IMR-90 (cell line): ENCODE results near the gene TRPV4. TPM values are rescaled to one million over a fixed set of nuclear protein-coding genes. Genes with fewer than 3 reads are reported as not detected.

Source experiments
- ATAC-seq: fragments of 200-7000 bp; cut with Tn5 transposase; 2 replicates; pipeline ENCODE4 v1.9.1; 2020; ENCODE audit warnings: low read depth, mild to moderate bottlenecking, moderate library complexity
- BruUV-seq: library from RNA; stranded (reverse); fragments of 400-500 nt; replicated peaks from 2 replicates; lab custom pipeline; 2021; lab: Mats Ljungman, UMichigan
- CTCF ChIA-PET: fragments of 300-600 bp; formaldehyde crosslinking; extraction: SDS; loops from one replicate; lab custom pipeline; 2021; ENCODE audit warnings: antibody characterized with exemption; lab: Yijun Ruan, JAX
- POLR2A ChIA-PET: fragments of 300-600 bp; sonication (Branson Sonifier 250); formaldehyde crosslinking; loops from one replicate; lab custom pipeline; 2022; ENCODE audit warnings: antibody characterized with exemption; ENCODE audit not compliant: unreplicated experiment; lab: Charles Lee
- DNase-seq: peaks from one replicate; pipeline ENCODE4 v3.0.0; 2013
- H2AFZ ChIP-seq: replicated peaks from 2 replicates; pipeline ENCODE3; 2013; ENCODE audit warnings: low read length, mild to moderate bottlenecking; ENCODE audit not compliant: poor library complexity
- H2AK5ac ChIP-seq: 2 replicates; pipeline ENCODE4 v1.6.1; 2013; ENCODE audit warnings: low read depth, low read length, inconsistent platforms
- H2AK9ac ChIP-seq: replicated peaks from 2 replicates; pipeline ENCODE3; 2013; ENCODE audit warnings: mild to moderate bottlenecking, low read depth, low read length, moderate library complexity; ENCODE audit not compliant: poor library complexity
- H2BK120ac ChIP-seq: 2 replicates; pipeline ENCODE4 v1.6.1; 2013; ENCODE audit warnings: low read depth, low read length, inconsistent platforms
- H2BK15ac ChIP-seq: 3 replicates; pipeline ENCODE4 v1.6.1; 2013; ENCODE audit warnings: low read depth, low read length, inconsistent platforms
- H2BK20ac ChIP-seq: 2 replicates; pipeline ENCODE4 v1.6.1; 2013; ENCODE audit warnings: low read depth, mild to moderate bottlenecking, inconsistent platforms, low read length, moderate library complexity
- H2BK5ac ChIP-seq: 2 replicates; pipeline ENCODE4 v1.6.1; 2013; ENCODE audit warnings: mild to moderate bottlenecking, low read depth, low read length, inconsistent platforms; ENCODE audit not compliant: poor library complexity, severe bottlenecking
- H3K14ac ChIP-seq: replicated peaks from 2 replicates; pipeline ENCODE4 v1.6.1; 2013; ENCODE audit warnings: low read depth, low read length, inconsistent platforms
- H3K18ac ChIP-seq: 2 replicates; pipeline ENCODE4 v1.6.1; 2013; ENCODE audit warnings: low read depth, low read length, control low read depth
- H3K23ac ChIP-seq: 2 replicates; pipeline ENCODE4 v1.6.1; 2013; ENCODE audit warnings: low read depth, low read length, inconsistent platforms
- H3K27ac ChIP-seq: 2 replicates; pipeline ENCODE4 v1.5.1; 2013; ENCODE audit warnings: mild to moderate bottlenecking, control low read depth, low read length; ENCODE audit not compliant: insufficient read depth
- H3K27me3 ChIP-seq: 2 replicates; pipeline ENCODE4 v1.6.1; 2013; ENCODE audit warnings: low read length; ENCODE audit not compliant: control insufficient read depth, insufficient read depth
- H3K36me3 ChIP-seq: 2 replicates; pipeline ENCODE4 v1.6.1; 2013; ENCODE audit warnings: low read length, mixed read lengths; ENCODE audit not compliant: control insufficient read depth, insufficient read depth
- H3K4ac ChIP-seq: 2 replicates; pipeline ENCODE4 v1.6.1; 2013; ENCODE audit warnings: low read depth, low read length, inconsistent platforms
- H3K4me1 ChIP-seq: 2 replicates; pipeline ENCODE4 v1.6.1; 2013; ENCODE audit warnings: low read length, mixed read lengths; ENCODE audit not compliant: control insufficient read depth, insufficient read depth
- H3K4me2 ChIP-seq: 2 replicates; pipeline ENCODE4 v1.6.1; 2013; ENCODE audit warnings: low read depth, mild to moderate bottlenecking, control low read depth, low read length, moderate library complexity
- H3K4me3 ChIP-seq: 2 replicates; pipeline ENCODE4 v1.5.1; 2013; ENCODE audit warnings: low read depth, mild to moderate bottlenecking, control low read depth, low read length, moderate library complexity; ENCODE audit not compliant: insufficient read depth
- H3K56ac ChIP-seq: 2 replicates; pipeline ENCODE4 v1.6.1; 2013; ENCODE audit warnings: low read length, inconsistent platforms; ENCODE audit not compliant: insufficient read depth; ENCODE audit errors: extremely low read depth
- H3K79me1 ChIP-seq, 2 experiments: 2 replicates each; pipeline ENCODE4 v1.6.1; 2013; ENCODE audit warnings: low read length in 2 of 2, inconsistent platforms in 1 of 2, low read depth in 1 of 2
- H3K9ac ChIP-seq: 2 replicates; pipeline ENCODE4 v1.6.1; 2013; ENCODE audit warnings: low read depth, low read length, control low read depth
- H3K9me1 ChIP-seq: 2 replicates; pipeline ENCODE4 v1.6.1; 2013; ENCODE audit warnings: low read length, inconsistent platforms; ENCODE audit not compliant: insufficient read depth
- H3K9me3 ChIP-seq: 2 replicates; pipeline ENCODE4 v1.6.1; 2013; ENCODE audit warnings: low read length; ENCODE audit not compliant: control insufficient read depth, insufficient read depth
- H4K20me1 ChIP-seq: 2 replicates; pipeline ENCODE4 v1.6.1; 2013; ENCODE audit warnings: low read length, inconsistent platforms; ENCODE audit not compliant: insufficient read depth
- H4K5ac ChIP-seq: 2 replicates; pipeline ENCODE4 v1.6.1; 2013; ENCODE audit warnings: mild to moderate bottlenecking, low read depth, low read length, control low read depth
- H4K8ac ChIP-seq, 2 experiments: 2 replicates each; pipeline ENCODE4 v1.6.1; 2013; ENCODE audit warnings: low read depth in 2 of 2, low read length in 2 of 2, control low read depth in 1 of 2, inconsistent platforms in 1 of 2
- H4K91ac ChIP-seq: 2 replicates; pipeline ENCODE4 v1.6.1; 2013; ENCODE audit warnings: low read depth, low read length, inconsistent platforms; ENCODE audit not compliant: insufficient read depth
- CEBPB ChIP-seq: IDR thresholded peaks from 2 replicates; pipeline ENCODE4 v1.6.1; 2012; ENCODE audit warnings: low read depth, low read length, improper control_type of control experiment
- CHD1 ChIP-seq: IDR thresholded peaks from 2 replicates; pipeline ENCODE4 v1.6.1; 2012; ENCODE audit warnings: low read depth, low read length, improper control_type of control experiment
- MAZ ChIP-seq: IDR thresholded peaks from 2 replicates; pipeline ENCODE4 v1.6.1; 2012; ENCODE audit warnings: low read depth, mild to moderate bottlenecking, low read length, improper control_type of control experiment, moderate library complexity, borderline replicate concordance
- MXI1 ChIP-seq: IDR thresholded peaks from 2 replicates; pipeline ENCODE4 v1.6.1; 2012; ENCODE audit warnings: low read depth, mild to moderate bottlenecking, low read length, moderate library complexity, borderline replicate concordance
- USF2 ChIP-seq: fragments of 150-350 bp; IDR thresholded peaks from 2 replicates; pipeline ENCODE4 v1.6.1; 2017; ENCODE audit warnings: mild to moderate bottlenecking, antibody characterized with exemption, low read length, low read depth
- WGBS, 2 experiments: methylation state at CpG; one replicate each; pipeline versions ENCODE4 v1.1.5 to v1.1.7; 2013; ENCODE audit warnings: missing lambda C conversion rate in 2 of 2; ENCODE audit not compliant: insufficient read length in 1 of 2; ENCODE audit errors: extremely low coverage in 2 of 2; 5-methylcytosine and 5-hydroxymethylcytosine counted together
- dilution Hi-C: fragments of 300-500 bp; cut with HindIII; formaldehyde crosslinking; loops from one replicate; pipeline ENCODE4 v1.14.3; 2018; ENCODE audit warnings: low sequenced_read_pairs; ENCODE audit not compliant: unreplicated experiment
- in situ Hi-C: fragments of 300-500 bp; cut with MboI; formaldehyde crosslinking; loops from 3 replicates; pipeline ENCODE4 v1.14.3; 2019; ENCODE audit warnings: low sequenced_read_pairs, inconsistent platforms, mixed read lengths
- intact Hi-C: fragments of 100-400 bp; cut with micrococcal nuclease; formaldehyde crosslinking; loops from 2 replicates; pipeline ENCODE4 v1.10.0; 2022
- polyA plus RNA-seq, 3 experiments: library from polyadenylated mRNA; depleted of rRNA; stranded (reverse); fragments of >200 nt; gene quantifications; 2 replicates each; pipeline ENCODE4 v1.2.3, GENCODE V29; 2012; ENCODE audit warnings: low replicate concordance in 1 of 3
- total RNA-seq: library from RNA; depleted of rRNA; stranded (reverse); fragments of >200 nt; gene quantifications from 2 replicates; pipeline ENCODE4 v1.2.3, GENCODE V29; 2012

The TRPV4 gene
- total and polyA plus RNA-seq, 2 of the 4 experiments (the other 2 are of a cell fraction) = 1.1 to 6.1 TPM

GRCh38 chr12:109815757-109816617 lies 17.2 kb downstream of the TRPV4 start (continued):
- TF ChIP-seq MAZ = no peak

GRCh38 chr12:109815225-109815624 lies 18.0 kb downstream of the TRPV4 start:
- H4K91ac ChIP-seq = no peak overlapping the region
- H3K14ac ChIP-seq = no peak overlapping the region
- H3K18ac ChIP-seq = no peak overlapping the region
- intact Hi-C loops = no loop called here
- H3K4me1 ChIP-seq = peaks cover 2% of the 10 kb centered on the region; the same call in 1 of the 2 replicates
- no peaks in the 10 kb centered on the region for H3K27me3 ChIP-seq
- H2BK5ac ChIP-seq = no peak overlapping the region
- H2AFZ ChIP-seq = peak overlapping the region; percentile 58
- DNase-seq (no peak), ATAC-seq (no peak)
- no peak overlapping the region for H3K9ac ChIP-seq
- H2AK9ac ChIP-seq = no peak overlapping the region
- ChIA-PET CTCF (interaction anchor here (0.5 kb wide), 1 partner anchor 1560 kb away, joined by 3 read pairs; no protein-coding TSS in a partner anchor), POLR2A (no interaction called here)
- H4K5ac ChIP-seq = no peak overlapping the region
- H3K4me2 ChIP-seq = no peak overlapping the region
- TF ChIP-seq CEBPB (no peak), USF2 (no peak), MXI1 (no peak), CHD1 (no peak)
- no peak overlapping the region for H2AK5ac ChIP-seq
- H3K36me3 ChIP-seq = no peaks in the 10 kb centered on the region
- WGBS, 2 experiments = 78% methylated on average over 4 of the region's 4 CpGs; no CpG with 5 or more reads in 1 of the 2 experiments
- no peak overlapping the region for H2BK15ac ChIP-seq
- in situ Hi-C loops = no loop called here
- no peaks in the 10 kb centered on the region for H3K79me1 ChIP-seq
- H2BK20ac ChIP-seq = no peak overlapping the region
- BruUV-seq = no TSS peak
- peaks cover 3% of the 10 kb centered on the region; the same call in 1 of the 2 replicates for H3K9me1 ChIP-seq
- no peak overlapping the region for H4K8ac ChIP-seq
- no peak overlapping the region for H2BK120ac ChIP-seq
- no peak overlapping the region for H3K4me3 ChIP-seq
- no peak overlapping the region for H3K23ac ChIP-seq
- no peaks in the 10 kb centered on the region for H3K9me3 ChIP-seq
- H3K27ac ChIP-seq = no peak overlapping the region
- no peak overlapping the region for H3K56ac ChIP-seq
- no peak overlapping the region for H3K4ac ChIP-seq
- dilution Hi-C loops = no loop called here
- H4K20me1 ChIP-seq = peaks cover 6% of the 10 kb centered on the region
